ENCODE results near the gene RBPJL.

RBPJL gene

GRCh38 chr20:45300961-45301360 is 5.7 kb upstream of the RBPJL start:
- no peak for TF ChIP-seq CTCF (IDR thresholded peaks at IDR 0.05)
- Histone ChIP-seq H3K4me1 (ENCODE audit: control insufficient read depth in 1 of 2, insufficient read depth in 1 of 2, low read depth in 1 of 2, low read length in 1 of 2) (no peaks in the 10 kb centered on the region), H3K9me3 (no peaks in the 10 kb centered on the region), H3K36me3 (no peaks in the 10 kb centered on the region), H3K27me3 (peaks cover 29% of the 10 kb centered on the region), H3K4me3 (ENCODE audit: low read depth in 1 of 2, low read length in 1 of 2) (no peak overlapping the region), H3K27ac (no peak overlapping the region)

- peaks cover 3 to 4% of the 10 kb centered on the region in 2 experiments for H3K4me1 ChIP-seq (ENCODE audit: control insufficient read depth in 1 of 2, insufficient read depth in 1 of 2, low read depth in 1 of 2, low read length in 1 of 2)
- no peak for TF ChIP-seq CTCF (IDR thresholded peaks at IDR 0.05)
- no peak overlapping the region for H3K4me3 ChIP-seq (ENCODE audit: low read depth in 1 of 2, low read length in 1 of 2)
- no peaks in the 10 kb centered on the region for H3K9me3 ChIP-seq
- H3K27me3 ChIP-seq: peaks cover 37% of the 10 kb centered on the region
- H3K36me3 ChIP-seq: no peaks in the 10 kb centered on the region
- no peak overlapping the region for H3K27ac ChIP-seq
These were observed 4.8 kb upstream of the RBPJL start for GRCh38 chr20:45301824-45302271.

- Histone ChIP-seq H3K27me3 (peaks cover 57% of the 10 kb centered on the region), H3K27ac (no peak overlapping the region), H3K9me3 (no peaks in the 10 kb centered on the region), H3K4me3 (ENCODE audit: low read depth in 1 of 2, low read length in 1 of 2) (no peak overlapping the region), H3K4me1 (ENCODE audit: control insufficient read depth in 1 of 2, insufficient read depth in 1 of 2, low read depth in 1 of 2, low read length in 1 of 2) (peaks cover 3 to 4% of the 10 kb centered on the region in 2 experiments), H3K36me3 (no peaks in the 10 kb centered on the region)
- TF ChIP-seq CTCF (IDR thresholded peaks at IDR 0.05): no peak
These were observed 2.8 kb upstream of the RBPJL start for GRCh38 chr20:45303586-45304463.

GRCh38 chr20:45304464-45304999 is 2.1 kb upstream of the RBPJL start:
- H3K27ac ChIP-seq: no peak overlapping the region
- no peak for TF ChIP-seq CTCF (IDR thresholded peaks at IDR 0.05)
- no peak overlapping the region for H3K4me3 ChIP-seq (ENCODE audit: low read depth in 1 of 2, low read length in 1 of 2)
- H3K9me3 ChIP-seq: no peaks in the 10 kb centered on the region
- H3K36me3 ChIP-seq: no peaks in the 10 kb centered on the region
- peaks cover 3 to 4% of the 10 kb centered on the region in 2 experiments for H3K4me1 ChIP-seq (ENCODE audit: control insufficient read depth in 1 of 2, insufficient read depth in 1 of 2, low read depth in 1 of 2, low read length in 1 of 2)
- peaks cover 57% of the 10 kb centered on the region for H3K27me3 ChIP-seq

GRCh38 chr20:45305262-45305661 is 1.4 kb upstream of the RBPJL start:
- Histone ChIP-seq H3K27ac (no peak overlapping the region), H3K4me3 (ENCODE audit: low read depth in 1 of 2, low read length in 1 of 2) (no peak overlapping the region), H3K4me1 (ENCODE audit: control insufficient read depth in 1 of 2, insufficient read depth in 1 of 2, low read depth in 1 of 2, low read length in 1 of 2) (peaks cover 3 to 4% of the 10 kb centered on the region in 2 experiments), H3K9me3 (no peaks in the 10 kb centered on the region), H3K27me3 (peaks cover 57% of the 10 kb centered on the region), H3K36me3 (no peaks in the 10 kb centered on the region)
- no peak for TF ChIP-seq CTCF (IDR thresholded peaks at IDR 0.05)

Data from neutrophil (primary cell).